Large intestine (tissue), 3 donors: ENCODE results near the gene RPLP1. TPM values are rescaled to one million over a fixed set of nuclear protein-coding genes. Genes with fewer than 3 reads are reported as not detected.

ENCODE experiments used
- DNase-seq, 2 donors: peaks; one replicate each; pipeline versions ENCODE4 v3.0.0 to v3.0.0-alpha.2; 2013
- H3K27ac ChIP-seq: one replicate; pipeline ENCODE4 v1.5.1; 2013; ENCODE audit warnings: low read length
- H3K27me3 ChIP-seq: 2 replicates; pipeline ENCODE4 v1.6.1; 2013; ENCODE audit warnings: low read length; ENCODE audit not compliant: control insufficient read depth, insufficient read depth
- H3K36me3 ChIP-seq: 2 replicates; pipeline ENCODE4 v1.6.1; 2013; ENCODE audit warnings: low read length; ENCODE audit not compliant: control insufficient read depth, insufficient read depth
- H3K4me1 ChIP-seq: one replicate; pipeline ENCODE4 v1.6.1; 2013; ENCODE audit warnings: low read length; ENCODE audit not compliant: control insufficient read depth, insufficient read depth
- H3K4me3 ChIP-seq: one replicate; pipeline ENCODE4 v1.5.1; 2013; ENCODE audit warnings: low read length
- H3K9me3 ChIP-seq: one replicate; pipeline ENCODE4 v1.6.1; 2013; ENCODE audit warnings: mild to moderate bottlenecking, low read depth, low read length, moderate library complexity; ENCODE audit not compliant: control insufficient read depth
- WGBS: methylation state at CpG from one replicate; pipeline ENCODE4 v1.1.5; 2013; ENCODE audit warnings: low lambda C conversion rate; ENCODE audit not compliant: insufficient coverage; 5-methylcytosine and 5-hydroxymethylcytosine counted together
- polyA plus RNA-seq: library from polyadenylated mRNA; unstranded; fragments of 120-200 nt; gene quantifications from one replicate; pipeline ENCODE4 v1.2.1, GENCODE V29; 2013

RPLP1 gene
- polyA plus RNA-seq, 1 donor: 2,101 TPM

DNA sequence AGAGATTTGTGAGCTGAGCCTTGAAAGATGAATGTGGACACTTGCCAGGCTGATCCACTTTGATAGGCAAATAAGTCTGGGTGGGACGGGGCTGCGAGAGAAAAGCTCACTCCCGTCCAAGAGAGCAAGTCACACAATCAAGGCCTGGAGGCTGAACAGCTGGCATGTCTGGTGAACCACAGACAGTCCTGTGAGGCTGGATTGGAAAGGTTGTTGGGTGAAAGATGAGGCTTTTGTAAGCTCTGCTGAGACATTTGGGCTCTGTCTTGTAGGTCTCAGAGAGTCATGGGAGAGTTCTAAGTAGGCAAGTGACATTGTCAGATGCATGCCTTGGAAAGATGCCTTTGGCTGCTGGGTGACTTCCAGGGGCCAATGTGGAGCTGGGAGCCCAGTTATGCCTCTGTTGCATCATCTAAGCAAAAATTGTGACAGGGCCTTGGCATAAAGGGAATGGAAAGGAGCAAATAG, 38.5 kb downstream of the RPLP1 start:
- no peak overlapping the region for H3K27ac ChIP-seq

DNA sequence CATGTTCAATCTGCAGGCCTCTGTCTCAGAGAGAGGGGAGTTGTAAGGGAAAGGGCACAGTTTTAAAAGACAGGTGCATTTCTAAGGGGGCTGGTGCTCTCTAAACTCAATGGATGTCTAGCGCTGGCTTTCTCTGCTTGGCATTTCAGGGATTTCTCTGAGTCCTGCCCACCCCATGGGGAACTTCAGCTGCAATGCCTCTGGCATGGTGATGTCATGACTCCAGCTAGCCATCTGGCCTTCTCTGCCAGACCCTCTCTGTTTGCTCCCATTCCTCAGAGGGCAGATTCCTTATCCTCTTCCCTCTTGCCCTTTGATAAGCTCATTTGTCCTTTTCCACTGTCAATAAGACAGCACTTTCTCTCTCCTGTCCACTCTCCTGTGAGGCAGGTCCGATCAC, 40.8 kb downstream of the RPLP1 start:
- Histone ChIP-seq H3K4me3 (no peak overlapping the region), H3K9me3 (no peaks in the 10 kb centered on the region), H3K4me1 (no peaks in the 10 kb centered on the region), H3K27me3 (peaks cover 2% of the 10 kb centered on the region), H3K27ac (no peak overlapping the region), H3K36me3 (no peaks in the 10 kb centered on the region)
- WGBS: no CpG with 5 or more reads among the region's 2 CpGs
- DNase-seq: no peak

More for the DNA sequence above, 38.5 kb downstream of the RPLP1 start:
- Histone ChIP-seq H3K9me3 (no peaks in the 10 kb centered on the region), H3K4me3 (no peak overlapping the region), H3K4me1 (no peaks in the 10 kb centered on the region), H3K27me3 (peaks cover 2% of the 10 kb centered on the region), H3K36me3 (no peaks in the 10 kb centered on the region)
- no CpG with 5 or more reads among the region's 3 CpGs for WGBS
- DNase-seq: no peak

DNA sequence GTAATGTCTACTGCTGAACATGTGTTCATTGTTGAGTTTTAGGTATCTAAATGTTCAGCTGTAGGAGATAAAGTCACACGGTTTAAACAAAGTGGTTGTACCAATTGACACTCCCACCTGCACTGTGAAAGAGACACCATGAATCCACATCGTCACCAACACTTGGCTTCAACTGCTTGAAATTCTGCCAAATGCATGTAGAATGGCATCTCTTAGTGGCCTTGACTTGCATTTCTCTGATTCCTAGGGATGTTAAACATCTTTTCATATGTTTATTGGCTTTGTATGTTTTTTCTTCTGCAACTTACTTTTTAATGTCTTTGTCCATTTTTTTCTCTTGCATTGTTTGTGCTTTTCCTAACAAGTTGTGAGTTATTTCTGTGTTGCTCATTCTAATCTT, 43.4 kb downstream of the RPLP1 start:
- H3K36me3 ChIP-seq: no peaks in the 10 kb centered on the region
- WGBS: no CpG with 5 or more reads among the region's 2 CpGs
- no peaks in the 10 kb centered on the region for H3K4me1 ChIP-seq
- H3K9me3 ChIP-seq: no peaks in the 10 kb centered on the region
- no peak for DNase-seq
- no peak overlapping the region for H3K27ac ChIP-seq
- no peak overlapping the region for H3K4me3 ChIP-seq
- peaks cover under 1% of the 10 kb centered on the region for H3K27me3 ChIP-seq

DNA sequence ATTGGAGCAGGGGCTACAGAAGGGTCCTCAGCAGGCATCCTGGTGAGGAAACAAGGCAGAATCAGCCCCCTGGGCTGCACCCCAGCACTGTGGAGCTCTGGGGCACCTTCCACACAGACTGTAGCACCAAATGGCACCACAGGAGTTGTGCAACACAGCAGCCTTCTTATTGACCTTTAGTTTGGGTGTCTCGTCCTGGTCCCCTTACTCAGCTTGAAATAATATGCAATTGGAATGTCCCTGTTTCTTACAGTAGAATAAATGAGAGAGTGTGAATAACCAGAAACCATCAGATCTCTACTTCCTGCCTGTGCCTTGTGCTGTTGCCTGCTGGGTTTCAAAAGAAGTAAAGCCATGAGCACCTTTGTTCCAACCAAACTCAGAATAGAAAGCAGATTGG, 44.5 kb downstream of the RPLP1 start:
- no peaks in the 10 kb centered on the region for H3K27me3 ChIP-seq
- DNase-seq: no peak
- H3K4me1 ChIP-seq: no peaks in the 10 kb centered on the region
- no peaks in the 10 kb centered on the region for H3K9me3 ChIP-seq
- no peak overlapping the region for H3K4me3 ChIP-seq
- no peak overlapping the region for H3K27ac ChIP-seq
- no CpG with 5 or more reads among the region's 1 CpG for WGBS
- no peaks in the 10 kb centered on the region for H3K36me3 ChIP-seq

DNA sequence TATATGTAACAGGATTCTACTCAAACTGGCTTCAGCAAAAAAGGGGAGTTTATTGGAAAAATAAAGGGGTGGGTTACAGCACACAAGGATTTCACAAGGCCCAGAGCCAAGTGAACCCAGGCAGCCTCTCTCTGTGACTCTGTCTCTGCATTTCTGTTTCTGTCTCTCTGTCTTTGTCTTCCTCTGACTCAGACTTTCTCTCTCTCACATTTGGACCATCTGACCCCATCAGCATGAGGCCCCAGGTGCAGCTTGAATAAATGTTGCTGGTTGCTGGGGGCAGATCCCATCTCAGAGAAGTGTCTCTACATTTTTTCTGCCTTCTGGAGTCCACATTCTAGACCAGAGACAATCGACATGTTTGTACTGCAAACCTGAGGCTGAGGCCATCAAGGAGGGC, 45.0 kb downstream of the RPLP1 start:
- DNase-seq: no peak
- no peak overlapping the region for H3K4me3 ChIP-seq
- no peaks in the 10 kb centered on the region for H3K4me1 ChIP-seq
- peaks cover 3% of the 10 kb centered on the region for H3K27me3 ChIP-seq
- no CpG with 5 or more reads among the region's 1 CpG for WGBS
- no peak overlapping the region for H3K27ac ChIP-seq
- no peaks in the 10 kb centered on the region for H3K36me3 ChIP-seq
- H3K9me3 ChIP-seq: no peaks in the 10 kb centered on the region

DNA sequence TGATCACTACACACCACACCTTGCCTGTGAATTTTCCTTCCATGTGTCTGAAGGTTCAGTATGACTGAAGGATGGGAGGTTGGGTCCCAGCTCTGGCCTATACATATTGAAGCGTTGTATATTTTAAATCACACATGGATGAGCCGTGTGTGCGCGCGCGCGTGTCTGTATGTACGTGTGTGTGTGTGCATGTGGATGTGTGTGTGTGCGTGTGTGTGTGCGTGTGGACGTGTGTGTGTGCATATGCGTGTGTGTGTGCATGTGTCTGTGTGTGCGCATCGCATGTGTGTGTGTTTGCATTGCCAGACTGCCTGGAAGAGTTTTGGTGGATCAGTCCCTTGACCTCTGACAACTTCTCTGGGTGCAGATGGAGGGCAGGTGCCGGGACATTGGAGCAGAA, 45.7 kb downstream of the RPLP1 start:
- Histone ChIP-seq H3K36me3 (no peaks in the 10 kb centered on the region), H3K9me3 (no peaks in the 10 kb centered on the region), H3K27me3 (peaks cover 3% of the 10 kb centered on the region), H3K4me3 (no peak overlapping the region), H3K4me1 (no peaks in the 10 kb centered on the region), H3K27ac (no peak overlapping the region)
- DNase-seq: no peak
- WGBS: no CpG with 5 or more reads among the region's 15 CpGs

DNA sequence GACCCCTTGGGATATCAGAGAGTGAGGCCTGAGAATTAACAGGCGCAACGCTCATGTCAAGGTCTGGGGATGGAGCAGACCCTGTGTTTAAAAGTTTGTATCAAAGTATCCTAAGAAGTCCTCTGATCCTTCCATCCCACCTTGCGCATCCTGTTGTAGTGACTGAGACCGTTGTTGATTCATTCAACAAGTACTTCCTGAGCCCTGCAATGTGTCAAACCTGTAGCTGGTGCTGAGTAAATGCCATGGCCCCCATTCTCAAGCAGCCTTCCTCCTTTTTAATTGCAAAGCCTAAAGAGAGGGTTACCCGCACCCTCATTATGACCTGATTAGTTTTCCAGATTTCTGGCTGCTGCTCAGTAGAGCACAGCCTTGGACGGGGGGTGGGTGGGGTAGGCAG, 46.4 kb downstream of the RPLP1 start:
- H3K27ac ChIP-seq: no peak overlapping the region
- no peaks in the 10 kb centered on the region for H3K4me1 ChIP-seq
- no peak for DNase-seq
- H3K9me3 ChIP-seq: no peaks in the 10 kb centered on the region
- no peak overlapping the region for H3K4me3 ChIP-seq
- WGBS: no CpG with 5 or more reads among the region's 6 CpGs
- H3K27me3 ChIP-seq: peaks cover 3% of the 10 kb centered on the region
- H3K36me3 ChIP-seq: no peaks in the 10 kb centered on the region

DNA sequence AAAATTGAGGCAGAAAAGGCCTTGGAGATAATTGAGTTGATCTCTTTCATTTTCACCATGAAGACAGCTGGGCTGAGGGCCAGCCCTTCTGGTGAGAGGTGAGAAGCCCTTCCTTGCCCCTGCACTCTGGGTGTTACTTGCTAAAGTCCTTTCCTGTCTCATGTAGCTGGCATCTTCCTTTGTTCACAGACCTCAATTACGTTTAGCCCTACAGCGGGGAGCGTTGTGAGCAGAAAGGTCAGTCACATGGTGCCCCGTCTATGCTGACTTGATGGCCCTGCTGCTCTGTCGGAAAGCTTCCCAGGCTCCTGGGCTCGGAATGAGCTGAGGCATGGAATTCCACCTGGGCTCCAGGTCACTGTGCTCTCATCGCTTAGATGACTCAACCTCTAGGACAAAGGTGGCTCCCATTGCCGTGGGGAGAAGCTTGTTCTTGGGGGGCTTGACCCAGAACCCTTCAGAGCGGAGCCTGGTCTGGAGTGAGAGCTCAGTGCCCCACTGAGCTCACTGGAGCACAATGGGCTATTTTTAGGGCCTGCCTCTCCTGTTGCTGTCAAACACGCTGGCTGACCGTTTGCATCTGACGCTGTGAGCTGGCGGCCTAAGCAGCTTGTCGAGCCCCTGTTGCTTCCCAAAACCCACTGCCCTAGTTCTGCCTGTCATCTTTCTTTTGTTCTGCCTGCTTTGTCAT, 47.0 kb downstream of the RPLP1 start:
- Histone ChIP-seq H3K4me3 (no peak overlapping the region), H3K27me3 (peaks cover 3% of the 10 kb centered on the region), H3K27ac (no peak overlapping the region), H3K36me3 (no peaks in the 10 kb centered on the region), H3K9me3 (no peaks in the 10 kb centered on the region), H3K4me1 (no peaks in the 10 kb centered on the region)
- peak; percentile 21 to 24 for DNase-seq
- whole genome bisulfite sequencing: no CpG with 5 or more reads among the region's 14 CpGs

DNA sequence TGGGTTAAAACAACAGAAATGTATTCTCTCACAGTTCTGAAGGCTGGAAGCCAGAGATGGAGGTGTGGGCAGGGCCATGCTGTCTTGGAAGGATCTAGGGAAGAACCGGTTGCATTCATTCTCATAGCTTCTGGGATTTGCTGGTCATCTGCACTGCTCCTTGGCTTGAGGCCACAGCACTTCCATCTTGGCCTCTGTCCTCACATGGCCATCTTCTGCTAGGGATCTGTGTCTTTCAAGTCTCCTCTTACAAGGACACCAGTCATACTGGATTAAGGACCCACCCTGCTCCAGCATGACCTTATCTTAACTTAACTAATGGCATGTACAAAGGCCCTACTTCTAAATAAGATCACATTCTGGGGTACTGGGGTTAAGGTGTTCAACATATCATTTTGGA, 47.7 kb downstream of the RPLP1 start:
- Histone ChIP-seq H3K27me3 (peaks cover 3% of the 10 kb centered on the region), H3K27ac (no peak overlapping the region), H3K9me3 (no peaks in the 10 kb centered on the region), H3K36me3 (no peaks in the 10 kb centered on the region), H3K4me3 (no peak overlapping the region), H3K4me1 (no peaks in the 10 kb centered on the region)
- DNase-seq: no peak
- WGBS: no CpG with 5 or more reads among the region's 1 CpG

DNA sequence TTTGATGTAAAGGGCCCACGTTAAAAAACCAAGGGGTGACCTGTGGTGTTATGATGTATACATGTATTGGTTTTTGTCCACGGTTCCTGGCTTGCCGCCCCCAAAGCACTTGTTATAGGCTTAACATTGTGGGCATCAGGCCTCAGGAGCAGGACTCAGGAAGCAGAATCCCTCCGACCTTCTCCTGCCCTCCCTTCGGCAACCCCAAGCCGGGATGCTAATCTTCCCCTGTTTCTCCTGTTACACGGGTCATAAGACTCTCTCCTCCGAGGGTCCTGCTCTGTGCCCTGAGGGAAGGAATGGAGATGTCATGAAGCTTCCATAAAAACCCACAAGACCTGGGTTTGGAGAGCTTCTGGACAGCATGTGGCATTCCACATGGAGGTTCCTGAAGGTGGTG, 48.8 kb downstream of the RPLP1 start:
- H3K27me3 ChIP-seq: peaks cover 3% of the 10 kb centered on the region
- no peaks in the 10 kb centered on the region for H3K4me1 ChIP-seq
- no peaks in the 10 kb centered on the region for H3K9me3 ChIP-seq
- no peak overlapping the region for H3K4me3 ChIP-seq
- no peak for DNase-seq
- WGBS: no CpG with 5 or more reads among the region's 8 CpGs
- no peaks in the 10 kb centered on the region for H3K36me3 ChIP-seq
- no peak overlapping the region for H3K27ac ChIP-seq

DNA sequence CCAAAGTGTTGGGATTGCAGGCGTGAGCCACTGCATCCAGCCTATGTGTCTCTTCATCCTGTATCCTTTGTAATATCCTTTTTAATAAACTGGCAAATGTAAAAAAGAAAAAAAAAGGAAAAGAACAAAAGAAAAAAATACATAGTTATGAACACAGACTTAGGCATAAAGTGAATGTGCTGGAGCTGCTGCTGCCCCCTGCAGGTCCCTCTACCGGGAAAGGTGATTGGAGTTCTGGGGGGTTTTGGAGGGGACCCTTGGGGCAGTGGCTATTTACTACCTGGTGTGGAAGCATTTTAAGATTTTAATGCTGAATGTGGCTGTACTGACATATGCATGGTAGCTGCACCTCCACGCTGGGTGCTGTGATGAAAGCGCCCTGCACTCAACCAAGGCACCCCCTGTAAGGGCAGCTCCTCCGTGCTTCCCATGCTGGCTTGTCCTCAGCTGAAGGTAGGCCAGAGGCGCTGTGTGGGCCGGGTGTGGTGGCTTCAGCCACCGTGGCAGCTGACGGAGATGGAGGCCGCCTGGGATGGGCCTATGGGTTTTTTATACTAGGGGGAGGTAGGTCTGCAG, 49.9 kb downstream of the RPLP1 start:
- no peaks in the 10 kb centered on the region for H3K4me1 ChIP-seq
- no peaks in the 10 kb centered on the region for H3K36me3 ChIP-seq
- H3K9me3 ChIP-seq: no peaks in the 10 kb centered on the region
- no peak overlapping the region for H3K27ac ChIP-seq
- H3K4me3 ChIP-seq: no peak overlapping the region
- WGBS: 100% methylated on average over 1 of the region's 10 CpGs
- peaks cover 3% of the 10 kb centered on the region for H3K27me3 ChIP-seq
- no peak for DNase-seq
